HG02970 (cell line): ENCODE results near the gene ITGA6.

Experiments used
- ATAC-seq: cut with Tn5 transposase; IDR thresholded peaks from one replicate; pipeline ENCODE4 v1.9.1; 2021; ENCODE audit warnings: mild to moderate bottlenecking, moderate library complexity, moderate number of reproducible peaks; ENCODE audit not compliant: unreplicated experiment, low FRiP score

ITGA6 gene

GRCh38 chr2:172427256-172427989, at the start of gene ITGA6:
Gene ITGA6 (plus strand): TSS chr2:172427586.
- ATAC-seq, result no peak

GRCh38 chr2:172380436-172381274, 46.7 kb upstream of the ITGA6 start:
- ATAC-seq, result no peak

GRCh38 chr2:172381275-172382027, 45.9 kb upstream of the ITGA6 start:
- ATAC-seq, result no peak

- no peak for ATAC-seq
These were observed 40.0 kb upstream of the ITGA6 start for GRCh38 chr2:172387361-172387760.

DNA sequence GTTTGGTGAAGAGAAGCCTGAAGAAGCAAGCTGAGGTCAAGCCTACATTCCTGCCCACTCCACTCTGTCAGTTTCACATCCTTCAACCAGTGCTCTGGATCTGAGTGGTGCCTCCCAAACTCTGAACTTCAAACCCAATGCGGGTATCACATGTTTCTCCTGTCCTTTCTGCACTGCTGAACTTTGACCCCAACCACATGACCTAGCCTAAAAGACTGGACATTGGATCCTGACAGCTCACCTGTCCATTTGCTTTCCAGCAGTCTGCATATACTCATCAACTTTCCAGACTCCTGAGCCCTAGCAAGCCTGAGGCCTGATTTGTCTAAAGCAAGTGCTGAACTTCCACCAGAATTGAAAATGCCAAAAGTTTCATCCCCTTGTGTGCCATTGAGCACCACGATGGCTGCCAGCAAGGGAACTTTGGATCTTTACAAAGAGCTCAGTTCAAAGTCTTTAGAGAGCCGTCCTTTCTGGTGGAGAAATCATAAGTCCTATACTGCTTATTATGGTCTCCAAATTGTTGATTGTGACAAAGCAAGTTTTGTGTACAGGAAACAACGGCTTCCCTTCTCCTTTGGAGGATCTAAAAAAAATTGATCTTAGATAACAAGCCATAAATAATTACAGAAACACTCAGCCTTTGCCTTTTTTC, 37.6 kb upstream of the ITGA6 start:
- no peak for ATAC-seq

DNA sequence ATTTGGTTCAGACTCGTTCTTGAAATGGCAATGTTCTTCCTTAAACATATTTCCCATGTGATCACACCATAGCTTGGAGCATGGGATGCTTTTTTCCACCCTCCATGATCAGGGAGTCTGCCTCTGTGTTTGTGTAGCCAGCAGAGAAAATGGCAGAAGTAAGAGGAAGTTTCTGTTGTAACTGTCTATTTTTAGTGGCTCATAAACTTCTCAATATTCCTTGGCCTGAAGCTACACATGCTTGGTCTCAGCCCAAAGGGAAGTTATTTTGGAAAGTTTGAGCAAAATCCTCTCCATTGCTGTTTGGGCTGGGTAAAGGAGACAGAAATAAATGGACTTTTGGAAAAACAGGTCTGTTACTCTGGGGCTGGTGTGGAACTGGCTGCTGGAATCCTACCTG, 33.4 kb upstream of the ITGA6 start:
- no peak for ATAC-seq

DNA sequence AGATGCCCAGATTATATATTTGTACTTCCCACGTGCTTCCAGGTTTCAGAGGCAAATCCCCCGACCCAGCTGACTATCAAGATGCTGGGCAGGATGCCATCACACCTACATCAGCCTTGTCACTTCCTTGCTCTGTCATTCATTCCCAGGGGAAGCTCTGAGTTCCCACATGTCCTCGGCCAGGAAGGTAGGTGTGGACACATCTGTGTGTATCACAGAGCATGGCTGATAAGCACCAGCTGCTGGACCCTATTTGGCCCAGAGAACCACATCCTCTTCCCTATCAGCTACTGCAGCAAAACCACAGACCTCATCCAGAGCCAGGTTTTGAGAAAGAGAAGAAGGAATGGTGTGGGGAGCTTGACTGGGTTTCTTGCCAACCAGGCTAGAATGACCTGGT, 31.9 kb upstream of the ITGA6 start:
- no peak for ATAC-seq

- no peak for ATAC-seq
These were observed 30.1 kb upstream of the ITGA6 start for GRCh38 chr2:172397148-172397834.

- ATAC-seq, result no peak
These were observed 28.9 kb upstream of the ITGA6 start for GRCh38 chr2:172398440-172398839.

DNA sequence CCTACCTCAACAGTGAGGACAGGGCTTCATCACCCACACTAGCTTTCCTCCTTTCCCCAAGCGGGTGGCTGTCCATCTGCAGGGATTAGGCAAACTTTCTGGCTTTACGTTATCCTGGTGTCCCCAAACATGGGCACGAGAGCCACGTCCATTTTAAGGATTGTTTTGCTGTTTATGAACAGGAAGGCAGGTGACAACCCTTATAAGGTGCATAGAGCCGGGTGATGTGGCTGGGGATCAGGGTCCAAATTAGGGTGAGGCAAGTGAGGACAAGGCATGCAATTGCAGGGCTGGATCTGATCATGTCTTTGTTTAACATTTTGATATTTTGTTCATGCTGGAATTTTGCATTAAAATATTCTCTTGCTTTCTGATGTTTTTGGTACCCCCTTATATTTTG, 27.6 kb upstream of the ITGA6 start:
- no peak for ATAC-seq

GRCh38 chr2:172402198-172402597, 25.2 kb upstream of the ITGA6 start:
- no peak for ATAC-seq

DNA sequence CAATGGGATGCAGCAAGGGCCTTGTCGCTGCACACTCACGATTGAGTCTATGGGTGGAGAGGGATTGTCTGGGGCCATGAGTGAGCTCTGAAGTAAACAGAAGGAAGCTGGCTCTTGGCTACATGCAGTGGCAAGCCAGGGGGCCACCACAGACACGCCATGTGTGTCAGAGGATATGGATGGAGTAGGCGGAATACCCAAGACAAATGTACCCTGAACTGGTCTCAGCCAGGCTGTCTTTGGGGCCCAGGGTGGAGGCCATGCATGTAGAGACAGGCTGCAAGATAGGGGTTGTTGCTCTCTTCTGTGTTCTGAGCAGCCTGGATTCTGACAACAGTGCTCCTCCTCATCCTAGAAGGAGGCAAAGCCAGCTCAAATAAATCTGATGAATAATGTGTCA, 24.0 kb upstream of the ITGA6 start:
- no peak for ATAC-seq

GRCh38 chr2:172403881-172404468, 23.4 kb upstream of the ITGA6 start:
- ATAC-seq, result no peak

- no peak for ATAC-seq
These were observed 22.6 kb upstream of the ITGA6 start for GRCh38 chr2:172404824-172405223.

- no peak for ATAC-seq
These were observed 21.7 kb upstream of the ITGA6 start for GRCh38 chr2:172405673-172406072.

GRCh38 chr2:172408143-172408766, 19.1 kb upstream of the ITGA6 start:
- no peak for ATAC-seq

- ATAC-seq, result no peak
These were observed 18.3 kb upstream of the ITGA6 start for GRCh38 chr2:172409042-172409441.

GRCh38 chr2:172412984-172413492, 14.3 kb upstream of the ITGA6 start:
- no peak for ATAC-seq
